ENCODE data around the gene MPDZ. TPM values are rescaled to one million over a fixed set of nuclear protein-coding genes. Genes with fewer than 3 reads are reported as not detected.

MPDZ gene
- total and polyA plus RNA-seq, 9 donors = 24.6 to 69.2 (median 45.9) TPM

DNA sequence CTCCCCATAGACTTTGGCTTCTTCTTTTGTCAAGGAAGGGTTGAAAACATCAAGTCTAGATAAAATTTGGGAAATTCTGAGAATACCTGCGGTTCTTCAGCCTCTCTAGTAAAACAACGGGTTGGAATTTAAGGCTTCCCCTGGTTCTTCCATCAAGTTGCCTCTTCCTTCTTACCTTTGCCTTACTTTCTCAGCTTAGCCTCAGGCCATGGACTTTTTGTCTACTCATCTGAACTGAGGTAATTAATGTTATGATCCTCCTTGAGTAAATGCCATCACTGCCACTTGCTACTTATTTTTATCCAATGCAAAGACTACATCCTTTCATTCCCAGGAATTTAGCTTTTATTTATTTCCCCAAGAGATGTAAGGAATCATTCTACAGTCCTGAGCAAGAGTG is 184.4 kb downstream of the MPDZ start:
- no peaks in the 10 kb centered on the region for H3K4me1 ChIP-seq (ENCODE audit: insufficient read depth)
- no peaks in the 10 kb centered on the region for H3K36me3 ChIP-seq
- 94 to 98% (median 96%) methylated on average over 2 of the region's 2 CpGs for WGBS, 3 donors
- intact Hi-C loops (cut with DNase I) = no loop called here
- TF ChIP-seq POLR2A (IDR thresholded peaks at IDR 0.05) = no peak
- no peaks in the 10 kb centered on the region for H3K9me3 ChIP-seq
- DNase-seq = no peak
- no peak overlapping the region for H3K27ac ChIP-seq
- H3K4me3 ChIP-seq = no peak overlapping the region
- H3K27me3 ChIP-seq = no peaks in the 10 kb centered on the region

DNA sequence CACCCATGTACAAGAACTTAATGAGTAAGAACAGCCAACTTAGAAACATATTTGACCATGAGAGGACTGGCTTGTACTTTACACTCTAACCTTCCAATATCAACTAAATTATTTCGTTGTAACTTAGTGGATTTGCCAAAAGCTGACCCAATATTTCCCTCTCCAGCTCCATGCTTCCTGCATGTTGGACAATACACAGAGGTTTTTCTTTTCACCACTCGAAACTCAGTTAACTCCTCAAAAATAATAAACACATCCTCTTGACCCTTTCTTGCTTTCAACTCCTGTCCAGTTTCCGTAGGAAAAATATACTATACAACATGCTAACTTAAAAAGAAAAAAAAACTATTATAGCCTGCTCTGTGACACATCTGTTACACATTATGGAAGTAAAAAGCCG is 188.9 kb downstream of the MPDZ start:
- no peaks in the 10 kb centered on the region for H3K4me1 ChIP-seq (ENCODE audit: insufficient read depth)
- no peak for TF ChIP-seq EP300 (IDR thresholded peaks at IDR 0.05)
- no peak for TF ChIP-seq POLR2A (IDR thresholded peaks at IDR 0.05)
- TF ChIP-seq, protein P1, sequence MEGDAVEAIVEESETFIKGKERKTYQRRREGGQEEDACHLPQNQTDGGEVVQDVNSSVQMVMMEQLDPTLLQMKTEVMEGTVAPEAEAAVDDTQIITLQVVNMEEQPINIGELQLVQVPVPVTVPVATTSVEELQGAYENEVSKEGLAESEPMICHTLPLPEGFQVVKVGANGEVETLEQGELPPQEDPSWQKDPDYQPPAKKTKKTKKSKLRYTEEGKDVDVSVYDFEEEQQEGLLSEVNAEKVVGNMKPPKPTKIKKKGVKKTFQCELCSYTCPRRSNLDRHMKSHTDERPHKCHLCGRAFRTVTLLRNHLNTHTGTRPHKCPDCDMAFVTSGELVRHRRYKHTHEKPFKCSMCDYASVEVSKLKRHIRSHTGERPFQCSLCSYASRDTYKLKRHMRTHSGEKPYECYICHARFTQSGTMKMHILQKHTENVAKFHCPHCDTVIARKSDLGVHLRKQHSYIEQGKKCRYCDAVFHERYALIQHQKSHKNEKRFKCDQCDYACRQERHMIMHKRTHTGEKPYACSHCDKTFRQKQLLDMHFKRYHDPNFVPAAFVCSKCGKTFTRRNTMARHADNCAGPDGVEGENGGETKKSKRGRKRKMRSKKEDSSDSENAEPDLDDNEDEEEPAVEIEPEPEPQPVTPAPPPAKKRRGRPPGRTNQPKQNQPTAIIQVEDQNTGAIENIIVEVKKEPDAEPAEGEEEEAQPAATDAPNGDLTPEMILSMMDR (IDR thresholded peaks at IDR 0.05) = no peak
- no peak for DNase-seq
- H3K36me3 ChIP-seq = no peaks in the 10 kb centered on the region
- no peak overlapping the region for H3K4me3 ChIP-seq
- WGBS, 3 donors = 18 to 23% (median 19%) methylated on average over 4 of the region's 4 CpGs
- no peaks in the 10 kb centered on the region for H3K9me3 ChIP-seq
- intact Hi-C loops (cut with DNase I) = no loop called here
- H3K27me3 ChIP-seq = no peaks in the 10 kb centered on the region
- H3K27ac ChIP-seq = no peak overlapping the region

GRCh38 chr9:13089666-13090065 is 189.8 kb downstream of the MPDZ start:
- no peak overlapping the region for H3K27ac ChIP-seq
- no peak overlapping the region for H3K4me3 ChIP-seq
- H3K36me3 ChIP-seq = no peaks in the 10 kb centered on the region
- H3K9me3 ChIP-seq = no peaks in the 10 kb centered on the region
- no peak for DNase-seq
- intact Hi-C loops (cut with DNase I) = loop anchor here in 3 of 4 donors (5.0 to 10.0 kb wide), 3 partner anchors 365 to 688 kb away; no protein-coding TSS in a partner anchor
- no peaks in the 10 kb centered on the region for H3K27me3 ChIP-seq
- H3K4me1 ChIP-seq (ENCODE audit: insufficient read depth) = no peaks in the 10 kb centered on the region
- TF ChIP-seq EP300 (IDR thresholded peaks at IDR 0.05) = no peak
- TF ChIP-seq POLR2A (IDR thresholded peaks at IDR 0.05) = no peak
- TF ChIP-seq, protein P1 (IDR thresholded peaks at IDR 0.05) = no peak

- intact Hi-C loops (cut with DNase I) = loop anchor here in 3 of 4 donors (5.0 to 10.0 kb wide), 3 partner anchors 364 to 688 kb away; no protein-coding TSS in a partner anchor
- TF ChIP-seq, protein P1 (IDR thresholded peaks at IDR 0.05) = peak; percentile 20 to 45 (median 20)
- TF ChIP-seq POLR2A (IDR thresholded peaks at IDR 0.05) (no peak), EP300 (IDR thresholded peaks at IDR 0.05) (no peak)
- DNase-seq = peak in 2 of 5 donors; percentile 15 to 30
- no peaks in the 10 kb centered on the region for H3K4me1 ChIP-seq (ENCODE audit: insufficient read depth)
- H3K27me3 ChIP-seq = no peaks in the 10 kb centered on the region
- 12 to 19% (median 16%) methylated on average over 10 of the region's 10 CpGs for WGBS, 3 donors
- H3K4me3 ChIP-seq = no peak overlapping the region
- no peaks in the 10 kb centered on the region for H3K9me3 ChIP-seq
- no peaks in the 10 kb centered on the region for H3K36me3 ChIP-seq
- no peak overlapping the region for H3K27ac ChIP-seq
Observed at GRCh38 chr9:13088720-13089427, 190.6 kb downstream of the MPDZ start.

DNA sequence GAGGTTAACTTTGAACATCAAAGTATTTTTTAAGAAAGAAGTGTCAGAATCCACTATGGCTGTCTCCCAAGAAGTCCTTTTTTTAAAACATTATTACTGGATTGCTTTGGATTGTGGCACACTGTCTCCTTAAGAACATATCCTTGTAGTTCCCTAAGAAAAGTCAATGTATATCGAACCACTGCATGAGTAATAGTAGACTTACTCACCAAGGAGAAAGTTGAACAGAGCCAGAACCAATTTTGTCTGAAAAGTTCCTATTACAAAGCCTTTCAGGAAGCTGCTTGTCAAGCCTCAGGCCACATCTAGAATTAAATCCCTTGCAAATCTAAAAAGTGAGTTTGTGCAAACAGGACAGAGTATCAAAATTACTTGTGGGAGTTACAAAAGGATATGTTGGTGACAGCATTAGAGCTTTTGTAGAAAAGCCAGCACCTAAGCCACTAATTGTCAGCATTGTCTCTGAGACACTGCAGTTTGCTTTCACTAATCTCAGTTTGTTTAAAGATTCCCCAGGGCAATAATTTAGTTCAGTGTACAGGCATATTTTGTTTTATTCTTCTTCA is 195.4 kb downstream of the MPDZ start:
- H3K4me1 ChIP-seq (ENCODE audit: insufficient read depth) = no peaks in the 10 kb centered on the region
- no peaks in the 10 kb centered on the region for H3K9me3 ChIP-seq
- H3K27me3 ChIP-seq = no peaks in the 10 kb centered on the region
- WGBS, 3 donors = 28 to 40% (median 30%) methylated on average over 1 of the region's 1 CpG
- no peak for DNase-seq
- H3K36me3 ChIP-seq = no peaks in the 10 kb centered on the region
- TF ChIP-seq POLR2A (IDR thresholded peaks at IDR 0.05) = no peak
- TF ChIP-seq, protein P1 (IDR thresholded peaks at IDR 0.05) = no peak
- TF ChIP-seq EP300 (IDR thresholded peaks at IDR 0.05) = no peak
- H3K27ac ChIP-seq = no peak overlapping the region
- no peak overlapping the region for H3K4me3 ChIP-seq
- intact Hi-C loops (cut with DNase I) = loop anchor here in 1 of 4 donors (10.0 kb wide), 1 partner anchor 359 kb away; no protein-coding TSS in a partner anchor
